Right lung (tissue), 5 donors: ENCODE data around the gene EVX1. TPM values are rescaled to one million over a fixed set of nuclear protein-coding genes. Genes with fewer than 3 reads are reported as not detected.

ENCODE experiments used
- DNase-seq, 2 donors: peaks; one replicate each; pipeline ENCODE4 v3.0.0-alpha.2; 2013
- polyA plus RNA-seq, 5 donors: library from polyadenylated mRNA; unstranded; fragments of 120-200 nt; gene quantifications; one replicate each; pipeline versions ENCODE4 v1.2.1 to v1.2.3, GENCODE V29; 2013; ENCODE audit warnings: inconsistent platforms in 1 of 5, low replicate concordance in 1 of 5; ENCODE audit not compliant: insufficient read length in 5 of 5, insufficient read depth in 1 of 5

Gene EVX1
- polyA plus RNA-seq, 5 donors: not detected

GRCh38 chr7:27204851-27205322, 37.7 kb upstream of the EVX1 start:
- DNase-seq: no peak

- no peak for DNase-seq
Measured at GRCh38 chr7:27205325-27206280, 37.0 kb upstream of the EVX1 start.

- no peak for DNase-seq
Measured at GRCh38 chr7:27207348-27207985, 35.1 kb upstream of the EVX1 start.

- DNase-seq: no peak
Measured at GRCh38 chr7:27208998-27209397, 33.6 kb upstream of the EVX1 start.

GRCh38 chr7:27209933-27210440, 32.6 kb upstream of the EVX1 start:
- no peak for DNase-seq

DNA sequence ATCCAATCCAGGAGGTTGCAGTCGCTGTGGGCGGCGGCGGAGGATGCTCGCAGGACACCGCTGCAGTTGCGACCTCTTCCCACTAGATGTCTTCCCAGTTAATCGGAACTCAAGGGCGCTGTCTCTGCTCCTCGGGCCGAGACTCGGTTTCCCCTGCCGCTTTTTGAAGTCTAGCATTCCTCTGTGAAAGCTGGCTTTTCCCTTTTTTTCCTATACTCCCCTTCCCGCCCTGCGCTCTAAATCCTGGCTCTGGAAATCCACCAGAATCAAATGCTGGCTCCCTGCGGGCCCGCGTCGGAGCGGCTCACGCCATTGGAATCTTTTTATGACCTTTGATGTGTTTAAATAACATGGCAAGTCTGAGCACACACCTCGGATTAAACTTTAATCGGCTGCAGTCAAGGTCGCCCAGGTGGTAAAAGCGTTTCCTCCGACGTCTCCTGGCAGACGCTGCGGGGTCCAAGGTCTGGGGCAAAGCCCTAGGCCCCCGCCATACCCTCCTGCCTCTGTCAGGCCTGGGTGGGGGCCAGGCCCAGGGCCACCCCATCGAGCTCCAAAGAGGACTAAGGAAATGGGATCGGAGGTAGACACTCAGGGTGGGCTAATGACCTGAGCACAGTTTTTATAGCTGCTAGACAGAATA, 32.0 kb upstream of the EVX1 start:
- no peak for DNase-seq

GRCh38 chr7:27211084-27211446, 31.5 kb upstream of the EVX1 start:
- no peak for DNase-seq

DNA sequence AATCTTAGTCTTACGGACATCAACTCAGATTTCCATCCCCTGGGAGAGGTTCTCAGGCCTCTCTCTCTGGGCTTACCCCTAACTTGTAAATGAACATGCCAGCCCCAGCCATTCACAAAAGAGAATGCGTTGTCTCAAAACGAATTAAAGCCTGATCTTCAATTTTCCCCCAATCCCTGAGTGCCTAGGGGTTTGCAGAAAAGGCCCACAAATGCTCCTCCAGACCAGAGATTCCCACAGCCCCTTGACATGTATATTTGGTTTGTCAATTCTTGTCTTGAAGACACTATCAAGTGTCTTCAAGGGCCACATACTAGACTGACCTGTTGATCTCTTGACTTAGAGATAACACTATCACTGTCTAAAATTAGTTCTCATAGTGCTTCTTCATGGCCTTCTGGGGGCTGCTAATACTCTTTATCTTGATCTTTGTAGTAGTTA, 30.8 kb upstream of the EVX1 start:
- no peak for DNase-seq

DNA sequence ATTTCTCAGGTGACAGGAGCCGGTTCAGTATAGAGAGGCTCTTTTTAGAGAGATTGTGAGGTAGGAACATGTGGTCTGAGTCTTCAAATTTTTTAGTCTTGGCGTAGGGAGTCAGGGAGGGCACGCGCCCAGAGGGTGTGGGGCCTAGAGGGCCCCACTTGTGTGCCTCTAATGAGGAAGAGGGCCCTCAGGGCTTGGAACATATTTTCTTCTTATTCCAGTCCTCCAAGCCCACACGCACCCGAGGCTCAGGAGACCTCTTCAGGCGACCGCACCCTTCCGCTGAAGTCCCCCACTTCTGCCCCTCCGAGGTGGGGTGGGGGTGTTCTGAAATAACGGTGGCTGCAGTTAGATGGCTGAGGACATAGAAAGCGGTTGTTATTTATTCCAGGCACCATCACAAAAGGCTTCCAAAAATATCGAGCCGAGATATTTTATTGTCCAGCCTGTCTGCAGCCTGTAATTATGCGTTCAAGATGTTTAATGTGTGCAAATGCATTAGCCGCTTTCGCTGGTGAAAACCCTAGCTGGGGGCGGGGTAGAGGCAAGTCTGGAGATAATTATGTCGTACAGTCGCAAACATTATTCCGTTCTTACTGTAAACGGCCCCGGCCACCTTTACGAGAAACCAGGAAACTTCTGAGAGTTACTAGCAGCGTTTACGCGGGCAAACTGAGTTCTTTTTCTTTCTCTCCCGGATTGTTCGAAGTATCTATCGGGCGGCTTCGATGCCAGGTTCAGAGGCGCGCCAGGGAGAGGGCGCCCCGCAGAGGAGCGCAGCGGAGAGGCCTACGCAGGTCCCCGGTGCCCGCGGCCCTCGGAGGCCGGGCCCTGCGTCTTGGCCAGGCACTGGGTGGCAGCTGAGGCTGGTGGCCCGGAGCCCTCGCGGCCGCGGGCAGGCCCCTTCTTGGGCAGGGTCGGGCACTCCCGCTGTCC, 29.8 kb upstream of the EVX1 start:
- DNase-seq: no peak

DNA sequence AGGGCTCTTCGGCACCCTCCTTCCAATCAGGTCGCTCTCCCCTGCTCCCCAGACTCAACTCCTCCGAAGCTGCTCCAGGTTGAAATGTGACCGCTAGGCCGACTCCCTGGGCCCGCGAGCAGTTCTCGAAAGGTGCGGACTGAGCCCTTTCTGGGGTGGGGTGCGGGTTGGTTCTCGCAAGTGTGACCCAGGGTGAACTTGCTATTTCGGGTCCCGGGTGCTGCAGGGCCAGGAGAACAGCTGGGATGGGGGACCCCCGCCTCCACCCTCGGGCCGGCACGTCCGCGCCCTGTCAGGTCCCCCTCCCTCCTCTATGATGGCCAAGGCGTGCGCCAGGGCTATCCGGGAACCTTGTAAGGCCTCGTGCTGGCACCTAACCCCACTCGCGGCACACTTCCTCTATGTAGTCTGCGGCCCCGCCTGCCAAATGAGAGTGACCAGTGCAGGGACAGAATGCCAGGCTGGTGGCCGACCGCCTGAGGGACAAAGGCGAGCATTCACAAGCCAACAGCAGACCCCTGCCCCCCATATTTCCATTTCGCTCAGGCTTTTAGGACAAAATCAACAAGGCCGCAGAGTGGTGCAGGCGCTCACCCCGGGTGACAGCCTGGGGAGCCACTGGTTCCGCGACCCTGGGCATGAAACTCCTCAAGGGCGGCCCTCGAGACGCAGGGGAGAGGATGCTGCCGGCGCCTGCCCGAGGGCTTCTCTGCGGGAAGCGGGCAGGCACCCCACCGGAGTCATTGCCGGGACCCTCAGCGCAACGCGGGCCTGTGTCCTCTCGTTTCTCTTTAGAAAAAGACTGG, 29.0 kb upstream of the EVX1 start:
- DNase-seq: no peak

DNA sequence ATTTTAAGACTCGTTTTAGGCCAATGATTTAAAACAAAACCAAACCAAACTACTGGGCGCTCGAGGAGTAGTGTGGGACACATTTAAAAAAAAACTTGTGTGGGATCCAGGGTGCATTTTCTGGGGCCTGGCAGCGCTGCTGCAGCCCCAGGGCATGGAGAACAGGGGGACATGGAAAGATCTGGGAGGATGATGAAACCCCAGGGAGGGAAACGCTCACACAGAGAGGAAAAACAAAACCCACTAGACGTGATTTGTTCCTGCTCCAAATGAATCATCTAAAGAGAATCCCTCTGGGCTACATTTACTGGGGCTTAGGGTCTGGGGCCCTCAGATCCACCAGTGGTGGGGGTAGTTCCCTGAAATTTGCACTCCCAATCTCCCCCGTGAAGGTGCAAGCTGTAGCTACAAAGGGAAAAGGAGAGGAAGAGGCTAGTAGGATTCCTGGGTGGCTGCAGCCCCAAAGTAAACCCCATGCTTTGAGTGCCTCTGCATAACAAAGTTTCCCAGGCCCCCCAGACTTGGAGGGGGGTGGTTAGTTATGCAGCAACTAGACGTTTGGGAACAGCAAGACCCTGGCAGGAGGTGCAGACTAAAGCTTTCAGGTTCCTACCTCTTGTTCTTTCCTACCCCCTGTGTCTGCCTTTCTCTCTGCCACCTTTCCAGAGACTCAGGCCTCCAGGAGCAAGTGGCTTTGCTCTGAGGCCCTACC, 28.2 kb upstream of the EVX1 start:
- no peak for DNase-seq

- no peak for DNase-seq
Measured at GRCh38 chr7:27215356-27215755, 27.2 kb upstream of the EVX1 start.

- no peak for DNase-seq
Measured at GRCh38 chr7:27217951-27218350, 24.7 kb upstream of the EVX1 start.

DNA sequence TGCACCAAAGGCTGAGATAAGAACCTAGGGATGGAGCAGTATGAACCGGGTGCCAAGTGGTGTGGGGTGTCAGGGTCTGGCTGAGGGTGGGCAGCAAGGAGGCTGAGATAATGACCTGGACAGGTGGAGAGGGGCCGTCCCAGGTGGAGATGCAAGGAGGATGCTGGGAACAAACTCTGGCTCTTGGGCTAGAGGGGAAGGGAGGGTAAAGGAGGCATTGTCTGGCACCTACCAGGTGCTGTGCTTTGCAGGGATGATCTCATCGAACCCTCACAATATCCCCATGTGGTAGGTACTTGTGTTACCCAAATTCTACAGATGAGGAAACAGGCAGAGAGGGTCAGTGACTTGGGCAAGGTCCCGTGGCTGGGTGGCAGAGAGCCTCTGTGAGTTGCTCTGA, 22.8 kb upstream of the EVX1 start:
- no peak for DNase-seq

DNA sequence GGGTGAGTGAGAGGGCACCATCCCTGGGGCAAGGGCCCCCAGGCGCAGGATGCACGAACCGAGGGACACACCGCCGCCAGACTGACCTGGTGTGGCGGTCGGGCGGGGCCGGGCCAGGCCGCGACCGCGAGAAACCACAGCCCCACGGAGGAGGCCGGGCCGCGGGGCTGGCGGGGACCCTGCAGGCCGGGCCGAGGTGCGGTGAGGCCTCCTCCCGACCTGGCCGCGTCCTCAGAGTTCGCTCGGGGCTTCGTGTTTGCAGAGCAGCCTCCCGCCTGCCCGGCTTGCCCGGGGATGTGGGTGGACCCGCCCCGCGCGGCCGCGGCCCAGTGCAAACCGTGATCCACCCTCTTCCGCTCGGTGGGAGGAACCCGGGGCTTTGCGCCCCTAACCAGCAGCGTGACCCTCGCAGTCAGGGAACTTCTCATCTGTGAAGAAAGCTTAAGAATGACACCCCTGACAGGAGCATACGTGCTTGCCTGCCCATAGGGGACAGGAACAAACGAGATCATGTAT, 22.1 kb upstream of the EVX1 start:
- no peak for DNase-seq

DNA sequence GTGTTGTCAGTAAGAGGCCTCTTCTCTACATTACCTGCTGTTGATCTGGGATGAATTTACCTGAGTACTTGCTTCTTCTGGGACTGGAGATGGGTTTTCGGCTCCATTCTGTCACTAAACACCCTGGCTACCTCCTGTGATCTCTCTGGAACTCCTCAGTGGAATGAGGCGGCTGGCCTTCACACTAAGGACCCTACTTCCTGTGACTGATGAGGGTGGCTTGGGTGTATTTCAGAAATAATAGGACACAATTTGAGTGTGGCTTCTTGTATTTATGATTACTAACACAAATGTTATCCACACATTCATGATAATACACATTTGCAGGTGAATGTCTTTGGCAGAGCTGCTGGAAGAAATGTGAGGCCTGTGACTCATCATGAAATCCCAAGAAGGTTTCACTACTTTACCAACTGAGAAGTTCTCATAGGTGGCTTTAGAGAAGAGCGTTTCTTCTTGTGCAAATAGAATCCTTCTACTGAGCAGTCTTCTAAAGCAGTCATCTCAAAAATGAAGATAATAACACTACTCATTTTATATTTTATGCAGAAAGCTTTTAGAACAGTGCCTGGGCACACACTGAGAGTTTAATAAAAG, 21.3 kb upstream of the EVX1 start:
- no peak for DNase-seq

GRCh38 chr7:27223941-27224575, 18.5 kb upstream of the EVX1 start:
- DNase-seq: no peak
